H54 (cell line): ENCODE results near the gene NIPA2.

Experiments used
- DNase-seq: peaks from one replicate; pipeline ENCODE4 v3.0.0; 2011; ENCODE audit warnings: low spot score, mixed read lengths; ENCODE audit not compliant: insufficient read length
- FAIRE-seq: peaks from 3 replicates; lab custom pipeline; 2011; peaks lifted over from hg19 to GRCh38; lab: Jason Lieb, UNC
- POLR2A ChIP-seq: IDR thresholded peaks from 2 replicates; pipeline ENCODE4 v1.6.1; 2011; ENCODE audit warnings: low read depth, mild to moderate bottlenecking, low read length

NIPA2 gene

GRCh38 chr15:22810853-22811338 is 27.6 kb upstream of the NIPA2 start:
- no peak for FAIRE-seq
- TF ChIP-seq POLR2A, result no peak
- no peak for DNase-seq

- no peak for DNase-seq
- FAIRE-seq, result peak; percentile 15
- TF ChIP-seq POLR2A, result no peak
These were observed 26.8 kb upstream of the NIPA2 start for GRCh38 chr15:22811640-22812039.

- FAIRE-seq (no peak), DNase-seq (no peak)
- no peak for TF ChIP-seq POLR2A
These were observed 24.6 kb upstream of the NIPA2 start for GRCh38 chr15:22813844-22814243.

GRCh38 chr15:22815766-22816165 is 22.7 kb upstream of the NIPA2 start:
- FAIRE-seq, result no peak
- no peak for DNase-seq
- TF ChIP-seq POLR2A, result no peak

- TF ChIP-seq POLR2A, result no peak
- FAIRE-seq (no peak), DNase-seq (no peak)
These were observed 18.8 kb upstream of the NIPA2 start for GRCh38 chr15:22819651-22820050.

- TF ChIP-seq POLR2A, result no peak
- DNase-seq (no peak), FAIRE-seq (no peak)
These were observed 14.9 kb upstream of the NIPA2 start for GRCh38 chr15:22823495-22824128.

- FAIRE-seq (no peak), DNase-seq (no peak)
- TF ChIP-seq POLR2A, result no peak
These were observed 11.3 kb upstream of the NIPA2 start for GRCh38 chr15:22827125-22827524.

- FAIRE-seq (no peak), DNase-seq (no peak)
These were observed 7.0 kb upstream of the NIPA2 start for GRCh38 chr15:22831473-22831872.

GRCh38 chr15:22839046-22839695 is 705 bp downstream of the NIPA2 start:
- FAIRE-seq (no peak), DNase-seq (no peak)
- no peak for TF ChIP-seq POLR2A

More at GRCh38 chr15:22831473-22831872, 7.0 kb upstream of the NIPA2 start:
- no peak for TF ChIP-seq POLR2A

- DNase-seq, result no peak
- no peak for FAIRE-seq
- TF ChIP-seq POLR2A, result no peak
These were observed 6.2 kb downstream of the NIPA2 start for GRCh38 chr15:22844421-22845288.

GRCh38 chr15:22845289-22845900 is 6.9 kb downstream of the NIPA2 start:
- TF ChIP-seq POLR2A, result no peak
- DNase-seq, result no peak
- FAIRE-seq, result no peak

GRCh38 chr15:22846073-22846472 is 7.6 kb downstream of the NIPA2 start:
- DNase-seq, result no peak
- FAIRE-seq, result no peak
- no peak for TF ChIP-seq POLR2A

GRCh38 chr15:22850055-22850454 is 11.6 kb downstream of the NIPA2 start:
- FAIRE-seq, result peak; percentile 6
- no peak for TF ChIP-seq POLR2A

More at GRCh38 chr15:22850055-22850454, 11.6 kb downstream of the NIPA2 start:
- DNase-seq, result no peak
